Spleen (tissue), 7 donors: ENCODE results near the gene NUAK1.

Experiments
- CTCF ChIP-seq, 11 experiments: fragments of 200-600 bp in 7 of 11; fragments of 450-650 bp in 4 of 11; sonication (generic) in 4 of 11; IDR thresholded peaks in 8 of 11; conservative IDR thresholded peaks in 3 of 11; 1 replicate in 7 of 11; 2 replicates in 4 of 11; pipeline versions ENCODE4 v1.4.0 to v1.8.0; 2016 to 2021; ENCODE audit warnings: antibody characterized with exemption in 11 of 11, inconsistent platforms in 4 of 11, mild to moderate bottlenecking in 1 of 11
- POLR2A ChIP-seq, 3 donors: fragments of 450-650 bp; IDR thresholded peaks; one replicate each; pipeline ENCODE4 v1.5.1; 2017; ENCODE audit warnings: antibody characterized with exemption in 3 of 3, mild to moderate bottlenecking in 1 of 3
- POLR2AphosphoS5 ChIP-seq, 3 donors: sonication (generic); formaldehyde crosslinking; IDR thresholded peaks; one replicate each; pipeline ENCODE4 v1.5.1; 2017; ENCODE audit warnings: antibody characterized with exemption in 3 of 3
- donor health status: DM: no; HTN: no; CAD: no; lungs with moderate emphysema.
- donor health status: DM: no; HTN: no; CAD: no.
- donor health status: DM: no; HTN: no; CAD: no.

GRCh38 chr12:106085213-106085612, 53.5 kb downstream of the NUAK1 start:
- TF ChIP-seq CTCF (IDR thresholded peaks at IDR 0.05 in 8 of 11, conservative IDR thresholded peaks at IDR 0.05 in 3 of 11) (no peak), POLR2A (IDR thresholded peaks at IDR 0.05) (no peak), POLR2AphosphoS5 (IDR thresholded peaks at IDR 0.05) (no peak)
